ENCODE results near the gene NGDN. TPM values are rescaled to one million over a fixed set of nuclear protein-coding genes. Genes with fewer than 3 reads are reported as not detected.

The NGDN gene
- total RNA-seq, 6 experiments from 2014 or later, result 22.6 to 29.9 (median 24.1) TPM

GRCh38 chr14:23520899-23521533, 51.5 kb downstream of the NGDN start:
- peaks cover 8% of the 10 kb centered on the region for H3K27me3 Mint-ChIP-seq (ENCODE audit: insufficient read depth)
- no peaks in the 10 kb centered on the region for H3K4me1 Mint-ChIP-seq (ENCODE audit: low read depth)
- DNase-seq, result no peak
- H3K36me3 Mint-ChIP-seq (ENCODE audit: low read depth), result no peaks in the 10 kb centered on the region
- H3K27ac Mint-ChIP-seq, result no peak overlapping the region
- H3K4me3 Mint-ChIP-seq, result no peak overlapping the region
- no peaks in the 10 kb centered on the region for H3K9me3 Mint-ChIP-seq
- TF ChIP-seq CTCF (IDR thresholded peaks at IDR 0.05), result no peak

- TF ChIP-seq CTCF (IDR thresholded peaks at IDR 0.05), result no peak
- H3K27me3 Mint-ChIP-seq (ENCODE audit: insufficient read depth), result peaks cover 8% of the 10 kb centered on the region
- H3K4me3 Mint-ChIP-seq, result no peak overlapping the region
- H3K36me3 Mint-ChIP-seq (ENCODE audit: low read depth), result no peaks in the 10 kb centered on the region
- H3K27ac Mint-ChIP-seq, result no peak overlapping the region
- H3K9me3 Mint-ChIP-seq, result no peaks in the 10 kb centered on the region
- H3K4me1 Mint-ChIP-seq (ENCODE audit: low read depth), result no peaks in the 10 kb centered on the region
- DNase-seq, result no peak
Observed at GRCh38 chr14:23521785-23522640, 52.5 kb downstream of the NGDN start.

GRCh38 chr14:23522643-23523198, 53.2 kb downstream of the NGDN start:
- H3K9me3 Mint-ChIP-seq, result no peaks in the 10 kb centered on the region
- H3K27ac Mint-ChIP-seq, result no peak overlapping the region
- H3K36me3 Mint-ChIP-seq (ENCODE audit: low read depth), result no peaks in the 10 kb centered on the region

GRCh38 chr14:23523229-23524016, 53.9 kb downstream of the NGDN start:
- peaks cover 8% of the 10 kb centered on the region for H3K27me3 Mint-ChIP-seq (ENCODE audit: insufficient read depth)
- DNase-seq, result no peak
- H3K4me1 Mint-ChIP-seq (ENCODE audit: low read depth), result no peaks in the 10 kb centered on the region
- H3K9me3 Mint-ChIP-seq, result no peaks in the 10 kb centered on the region
- no peak overlapping the region for H3K27ac Mint-ChIP-seq
- no peak for TF ChIP-seq CTCF (IDR thresholded peaks at IDR 0.05)
- no peaks in the 10 kb centered on the region for H3K36me3 Mint-ChIP-seq (ENCODE audit: low read depth)
- no peak overlapping the region for H3K4me3 Mint-ChIP-seq

More at GRCh38 chr14:23522643-23523198, 53.2 kb downstream of the NGDN start:
- no peak for DNase-seq
- no peaks in the 10 kb centered on the region for H3K4me1 Mint-ChIP-seq (ENCODE audit: low read depth)
- peaks cover 8% of the 10 kb centered on the region for H3K27me3 Mint-ChIP-seq (ENCODE audit: insufficient read depth)
- no peak overlapping the region for H3K4me3 Mint-ChIP-seq
- no peak for TF ChIP-seq CTCF (IDR thresholded peaks at IDR 0.05)

GRCh38 chr14:23524954-23525353, 55.5 kb downstream of the NGDN start:
- Mint-ChIP-seq H3K4me3 (no peak overlapping the region), H3K36me3 (ENCODE audit: low read depth) (no peaks in the 10 kb centered on the region), H3K27me3 (ENCODE audit: insufficient read depth) (peaks cover 15% of the 10 kb centered on the region), H3K27ac (no peak overlapping the region), H3K9me3 (no peaks in the 10 kb centered on the region), H3K4me1 (ENCODE audit: low read depth) (no peaks in the 10 kb centered on the region)
- DNase-seq, result no peak
- TF ChIP-seq CTCF (IDR thresholded peaks at IDR 0.05), result no peak
